Esophagus squamous epithelium (tissue), 4 donors: Measurements from ENCODE around the gene KIF14.

Source experiments
- POLR2A ChIP-seq, 4 donors: fragments of 450-650 bp; IDR thresholded peaks; one replicate each; pipeline ENCODE4 v1.6.1; 2017; ENCODE audit warnings: antibody characterized with exemption in 4 of 4, mild to moderate bottlenecking in 4 of 4, moderate library complexity in 3 of 4
- TF ChIP-seq, protein P1 (sequence below), 6 experiments: fragments of 450-650 bp in 4 of 6; fragments of 200-600 bp in 2 of 6; sonication (generic) in 2 of 6; IDR thresholded peaks; one replicate each; pipeline ENCODE4 v1.5.1; 2016 to 2019; ENCODE audit warnings: antibody characterized with exemption in 6 of 6, mild to moderate bottlenecking in 4 of 6, moderate library complexity in 4 of 6

- peak in 3 of 4 donors; percentile 73 to 92 (median 92) for TF ChIP-seq POLR2A (IDR thresholded peaks at IDR 0.05)
- TF ChIP-seq, protein P1, sequence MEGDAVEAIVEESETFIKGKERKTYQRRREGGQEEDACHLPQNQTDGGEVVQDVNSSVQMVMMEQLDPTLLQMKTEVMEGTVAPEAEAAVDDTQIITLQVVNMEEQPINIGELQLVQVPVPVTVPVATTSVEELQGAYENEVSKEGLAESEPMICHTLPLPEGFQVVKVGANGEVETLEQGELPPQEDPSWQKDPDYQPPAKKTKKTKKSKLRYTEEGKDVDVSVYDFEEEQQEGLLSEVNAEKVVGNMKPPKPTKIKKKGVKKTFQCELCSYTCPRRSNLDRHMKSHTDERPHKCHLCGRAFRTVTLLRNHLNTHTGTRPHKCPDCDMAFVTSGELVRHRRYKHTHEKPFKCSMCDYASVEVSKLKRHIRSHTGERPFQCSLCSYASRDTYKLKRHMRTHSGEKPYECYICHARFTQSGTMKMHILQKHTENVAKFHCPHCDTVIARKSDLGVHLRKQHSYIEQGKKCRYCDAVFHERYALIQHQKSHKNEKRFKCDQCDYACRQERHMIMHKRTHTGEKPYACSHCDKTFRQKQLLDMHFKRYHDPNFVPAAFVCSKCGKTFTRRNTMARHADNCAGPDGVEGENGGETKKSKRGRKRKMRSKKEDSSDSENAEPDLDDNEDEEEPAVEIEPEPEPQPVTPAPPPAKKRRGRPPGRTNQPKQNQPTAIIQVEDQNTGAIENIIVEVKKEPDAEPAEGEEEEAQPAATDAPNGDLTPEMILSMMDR (IDR thresholded peaks at IDR 0.05) = no peak
These were observed 49.0 kb upstream of the KIF14 start, which contains the start of gene DDX59 for GRCh38 chr1:200669314-200670241.
